Measurements from ENCODE around the gene U2AF1L4. TPM values are rescaled to one million over a fixed set of nuclear protein-coding genes. Genes with fewer than 3 reads are reported as not detected.
"Not testable (repeated sequence)": the region's sequence is repeated elsewhere in the genome, so short reads cannot be mapped to it uniquely, and the experiment has no call there.

U2AF1L4 gene
- total RNA-seq, 1 experiment from 2014 or later = 21.8 TPM

- DNase-seq (ENCODE audit: extremely low read depth, low read depth) = no peak
These were observed 16.2 kb downstream of the U2AF1L4 start for GRCh38 chr19:35729021-35729420.

DNA sequence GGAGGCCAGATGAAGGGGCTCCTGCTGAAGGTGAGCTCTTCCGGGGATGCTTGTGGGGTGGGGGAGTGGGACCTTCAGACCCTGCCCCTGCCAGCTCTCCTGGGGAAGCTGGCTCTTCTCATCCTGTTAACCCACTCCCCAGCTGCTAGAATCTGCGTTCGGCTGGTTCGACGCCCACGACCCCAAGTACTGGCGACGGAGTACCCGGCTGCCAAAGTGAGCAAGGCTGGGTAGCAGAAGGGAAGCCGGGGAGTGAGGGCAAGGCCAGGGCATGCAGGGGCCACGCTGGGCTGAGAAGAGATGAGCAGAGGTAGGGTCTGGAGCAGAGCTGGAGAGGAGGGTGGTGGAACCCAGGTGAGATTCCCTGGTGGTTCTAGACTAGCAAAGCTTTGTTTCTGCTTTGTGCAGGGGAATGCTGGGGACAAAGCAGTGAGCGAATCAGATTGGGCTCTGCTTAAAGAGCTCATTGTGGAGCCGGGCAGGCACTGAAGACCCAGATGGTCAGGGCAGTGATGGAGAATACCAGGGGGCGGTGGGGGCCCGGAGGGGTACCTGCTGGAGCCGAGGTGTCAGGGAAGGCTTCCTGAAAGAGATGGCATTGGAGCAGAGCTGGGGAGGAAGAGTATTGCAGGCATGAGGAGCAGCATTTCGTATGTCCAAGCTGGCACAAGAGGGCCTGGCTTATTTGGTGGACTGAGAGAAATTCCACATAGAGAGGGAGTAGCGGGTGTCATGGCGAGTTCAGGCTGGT lies 17.1 kb downstream of the U2AF1L4 start:
- no peak for DNase-seq (ENCODE audit: extremely low read depth, low read depth)

GRCh38 chr19:35727053-35727955 lies 17.9 kb downstream of the U2AF1L4 start:
- no peak for DNase-seq (ENCODE audit: extremely low read depth, low read depth)

- no peak for DNase-seq (ENCODE audit: extremely low read depth, low read depth)
These were observed 19.9 kb downstream of the U2AF1L4 start for GRCh38 chr19:35725216-35725861.

GRCh38 chr19:35724560-35724959 lies 20.7 kb downstream of the U2AF1L4 start:
- no peak for DNase-seq (ENCODE audit: extremely low read depth, low read depth)

GRCh38 chr19:35724132-35724531 lies 21.1 kb downstream of the U2AF1L4 start:
- DNase-seq (ENCODE audit: extremely low read depth, low read depth) = not testable (repeated sequence)

- DNase-seq (ENCODE audit: extremely low read depth, low read depth) = no peak
These were observed 21.5 kb downstream of the U2AF1L4 start for GRCh38 chr19:35723671-35724070.

DNA sequence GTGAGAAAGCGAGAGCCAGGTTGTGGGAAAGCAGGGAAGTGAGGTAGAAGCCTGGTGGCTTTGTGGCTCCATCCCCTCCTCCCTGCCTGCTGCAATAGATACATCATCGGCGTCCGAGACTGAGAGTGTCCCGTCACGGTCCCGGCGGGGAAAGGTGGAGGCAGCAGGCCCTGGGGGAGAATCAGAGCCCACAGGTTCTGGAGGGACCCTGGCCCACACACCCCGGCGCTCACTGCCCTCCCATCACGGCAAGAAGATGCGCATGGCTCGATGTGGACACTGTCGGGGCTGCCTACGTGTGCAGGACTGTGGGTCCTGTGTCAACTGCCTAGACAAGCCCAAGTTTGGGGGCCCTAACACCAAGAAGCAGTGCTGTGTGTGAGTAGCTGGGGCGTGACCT lies 22.3 kb downstream of the U2AF1L4 start:
- DNase-seq (ENCODE audit: extremely low read depth, low read depth) = no peak

GRCh38 chr19:35722461-35722860 lies 22.8 kb downstream of the U2AF1L4 start:
- DNase-seq (ENCODE audit: extremely low read depth, low read depth) = no peak

GRCh38 chr19:35721374-35721773 lies 23.8 kb downstream of the U2AF1L4 start:
- DNase-seq (ENCODE audit: extremely low read depth, low read depth) = no peak

- no peak for DNase-seq (ENCODE audit: extremely low read depth, low read depth)
These were observed 24.6 kb downstream of the U2AF1L4 start for GRCh38 chr19:35720648-35721047.

DNA sequence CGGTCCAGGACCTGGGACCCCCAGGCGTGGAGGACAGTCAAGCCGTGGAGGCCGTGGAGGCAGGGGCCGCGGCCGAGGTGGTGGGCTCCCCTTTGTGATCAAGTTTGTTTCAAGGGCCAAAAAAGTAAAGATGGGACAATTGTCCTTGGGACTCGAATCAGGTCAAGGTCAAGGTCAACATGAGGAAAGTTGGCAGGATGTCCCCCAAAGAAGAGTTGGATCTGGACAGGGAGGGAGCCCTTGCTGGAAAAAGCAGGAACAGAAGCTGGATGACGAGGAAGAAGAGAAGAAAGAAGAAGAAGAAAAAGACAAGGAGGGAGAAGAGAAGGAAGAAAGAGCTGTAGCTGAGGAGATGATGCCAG lies 25.1 kb downstream of the U2AF1L4 start:
- DNase-seq (ENCODE audit: extremely low read depth, low read depth) = no peak

GRCh38 chr19:35719402-35720162 lies 25.6 kb downstream of the U2AF1L4 start:
- no peak for DNase-seq (ENCODE audit: extremely low read depth, low read depth)

GRCh38 chr19:35718345-35719041 lies 26.7 kb downstream of the U2AF1L4 start:
- no peak for DNase-seq (ENCODE audit: extremely low read depth, low read depth)

- peak; percentile 94 for DNase-seq (ENCODE audit: extremely low read depth, low read depth)
These were observed 27.4 kb downstream of the U2AF1L4 start, which contains the start of gene KMT2B for GRCh38 chr19:35717665-35718344. TSS of gene KMT2B (plus strand) at chr19:35718003. CDS start at chr19:35718019, 16 bp downstream.

- DNase-seq (ENCODE audit: extremely low read depth, low read depth) = peak; percentile 86
These were observed 28.2 kb downstream of the U2AF1L4 start for GRCh38 chr19:35716801-35717664.

DNA sequence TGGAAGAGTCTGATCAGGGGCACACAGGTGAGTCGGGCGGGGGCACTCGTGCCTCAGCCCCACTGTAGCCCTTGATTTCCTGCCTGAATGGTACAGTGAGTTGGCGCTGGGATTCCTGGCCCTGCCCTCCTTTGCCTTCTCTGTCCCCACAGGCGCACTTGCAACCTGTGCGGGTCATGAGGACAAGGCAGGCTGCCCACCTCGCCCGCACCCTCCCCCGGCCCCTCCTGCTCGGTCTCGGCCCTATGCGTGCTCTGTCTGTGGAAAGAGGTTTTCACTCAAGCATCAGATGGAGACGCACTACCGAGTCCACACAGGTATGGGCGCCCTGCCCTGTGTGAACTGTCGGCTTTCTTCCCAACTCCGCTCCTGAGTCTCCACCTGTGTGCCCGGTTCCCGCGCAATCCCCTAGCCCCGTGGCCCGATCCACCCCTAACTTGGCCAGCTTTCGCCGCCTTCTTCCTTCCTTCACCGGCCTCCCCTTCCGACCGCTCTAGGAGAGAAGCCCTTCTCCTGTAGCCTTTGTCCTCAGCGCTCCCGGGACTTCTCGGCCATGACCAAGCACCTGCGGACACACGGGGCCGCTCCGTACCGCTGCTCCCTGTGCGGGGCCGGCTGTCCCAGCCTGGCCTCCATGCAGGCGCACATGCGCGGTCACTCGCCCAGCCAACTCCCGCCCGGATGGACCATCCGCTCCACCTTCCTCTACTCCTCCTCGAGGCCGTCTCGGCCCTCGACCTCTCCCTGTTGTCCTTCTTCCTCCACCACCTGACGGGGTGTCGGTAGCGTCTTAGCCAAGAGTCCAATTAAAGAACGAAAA lies 29.0 kb downstream of the U2AF1L4 start:
- no peak for DNase-seq (ENCODE audit: extremely low read depth, low read depth)

Data from NCI-H460 (cell line).